IMR-90 (cell line): ENCODE measurements around the gene XAB2. TPM values are rescaled to one million over a fixed set of nuclear protein-coding genes. Genes with fewer than 3 reads are reported as not detected.
A peak's percentile ranks its signal among the peaks of the same experiment; 100 is the strongest.

Source experiments
- ATAC-seq: fragments of 200-7000 bp; cut with Tn5 transposase; 2 replicates; pipeline ENCODE4 v1.9.1; 2020; ENCODE audit warnings: low read depth, mild to moderate bottlenecking, moderate library complexity
- BruUV-seq: library from RNA; stranded (reverse); fragments of 400-500 nt; replicated peaks from 2 replicates; lab custom pipeline; 2021; lab: Mats Ljungman, UMichigan
- CTCF ChIA-PET: fragments of 300-600 bp; formaldehyde crosslinking; extraction: SDS; loops from one replicate; lab custom pipeline; 2021; ENCODE audit warnings: antibody characterized with exemption; lab: Yijun Ruan, JAX
- POLR2A ChIA-PET: fragments of 300-600 bp; sonication (Branson Sonifier 250); formaldehyde crosslinking; loops from one replicate; lab custom pipeline; 2022; ENCODE audit warnings: antibody characterized with exemption; ENCODE audit not compliant: unreplicated experiment; lab: Charles Lee
- DNase-seq: peaks from one replicate; pipeline ENCODE4 v3.0.0; 2013
- H2AFZ ChIP-seq: replicated peaks from 2 replicates; pipeline ENCODE3; 2013; ENCODE audit warnings: low read length, mild to moderate bottlenecking; ENCODE audit not compliant: poor library complexity
- H2AK5ac ChIP-seq: 2 replicates; pipeline ENCODE4 v1.6.1; 2013; ENCODE audit warnings: low read depth, low read length, inconsistent platforms
- H2AK9ac ChIP-seq: replicated peaks from 2 replicates; pipeline ENCODE3; 2013; ENCODE audit warnings: mild to moderate bottlenecking, low read depth, low read length, moderate library complexity; ENCODE audit not compliant: poor library complexity
- H2BK120ac ChIP-seq: 2 replicates; pipeline ENCODE4 v1.6.1; 2013; ENCODE audit warnings: low read depth, low read length, inconsistent platforms
- H2BK15ac ChIP-seq: 3 replicates; pipeline ENCODE4 v1.6.1; 2013; ENCODE audit warnings: low read depth, low read length, inconsistent platforms
- H2BK20ac ChIP-seq: 2 replicates; pipeline ENCODE4 v1.6.1; 2013; ENCODE audit warnings: low read depth, mild to moderate bottlenecking, inconsistent platforms, low read length, moderate library complexity
- H2BK5ac ChIP-seq: 2 replicates; pipeline ENCODE4 v1.6.1; 2013; ENCODE audit warnings: mild to moderate bottlenecking, low read depth, low read length, inconsistent platforms; ENCODE audit not compliant: poor library complexity, severe bottlenecking
- H3K14ac ChIP-seq: replicated peaks from 2 replicates; pipeline ENCODE4 v1.6.1; 2013; ENCODE audit warnings: low read depth, low read length, inconsistent platforms
- H3K18ac ChIP-seq: 2 replicates; pipeline ENCODE4 v1.6.1; 2013; ENCODE audit warnings: low read depth, low read length, control low read depth
- H3K23ac ChIP-seq: 2 replicates; pipeline ENCODE4 v1.6.1; 2013; ENCODE audit warnings: low read depth, low read length, inconsistent platforms
- H3K27ac ChIP-seq: 2 replicates; pipeline ENCODE4 v1.5.1; 2013; ENCODE audit warnings: mild to moderate bottlenecking, control low read depth, low read length; ENCODE audit not compliant: insufficient read depth
- H3K27me3 ChIP-seq: 2 replicates; pipeline ENCODE4 v1.6.1; 2013; ENCODE audit warnings: low read length; ENCODE audit not compliant: control insufficient read depth, insufficient read depth
- H3K36me3 ChIP-seq: 2 replicates; pipeline ENCODE4 v1.6.1; 2013; ENCODE audit warnings: low read length, mixed read lengths; ENCODE audit not compliant: control insufficient read depth, insufficient read depth
- H3K4ac ChIP-seq: 2 replicates; pipeline ENCODE4 v1.6.1; 2013; ENCODE audit warnings: low read depth, low read length, inconsistent platforms
- H3K4me1 ChIP-seq: 2 replicates; pipeline ENCODE4 v1.6.1; 2013; ENCODE audit warnings: low read length, mixed read lengths; ENCODE audit not compliant: control insufficient read depth, insufficient read depth
- H3K4me2 ChIP-seq: 2 replicates; pipeline ENCODE4 v1.6.1; 2013; ENCODE audit warnings: low read depth, mild to moderate bottlenecking, control low read depth, low read length, moderate library complexity
- H3K4me3 ChIP-seq: 2 replicates; pipeline ENCODE4 v1.5.1; 2013; ENCODE audit warnings: low read depth, mild to moderate bottlenecking, control low read depth, low read length, moderate library complexity; ENCODE audit not compliant: insufficient read depth
- H3K56ac ChIP-seq: 2 replicates; pipeline ENCODE4 v1.6.1; 2013; ENCODE audit warnings: low read length, inconsistent platforms; ENCODE audit not compliant: insufficient read depth; ENCODE audit errors: extremely low read depth
- H3K79me1 ChIP-seq, 2 experiments: 2 replicates each; pipeline ENCODE4 v1.6.1; 2013; ENCODE audit warnings: low read length in 2 of 2, inconsistent platforms in 1 of 2, low read depth in 1 of 2
- H3K9ac ChIP-seq: 2 replicates; pipeline ENCODE4 v1.6.1; 2013; ENCODE audit warnings: low read depth, low read length, control low read depth
- H3K9me1 ChIP-seq: 2 replicates; pipeline ENCODE4 v1.6.1; 2013; ENCODE audit warnings: low read length, inconsistent platforms; ENCODE audit not compliant: insufficient read depth
- H3K9me3 ChIP-seq: 2 replicates; pipeline ENCODE4 v1.6.1; 2013; ENCODE audit warnings: low read length; ENCODE audit not compliant: control insufficient read depth, insufficient read depth
- H4K20me1 ChIP-seq: 2 replicates; pipeline ENCODE4 v1.6.1; 2013; ENCODE audit warnings: low read length, inconsistent platforms; ENCODE audit not compliant: insufficient read depth
- H4K5ac ChIP-seq: 2 replicates; pipeline ENCODE4 v1.6.1; 2013; ENCODE audit warnings: mild to moderate bottlenecking, low read depth, low read length, control low read depth
- H4K8ac ChIP-seq, 2 experiments: 2 replicates each; pipeline ENCODE4 v1.6.1; 2013; ENCODE audit warnings: low read depth in 2 of 2, low read length in 2 of 2, control low read depth in 1 of 2, inconsistent platforms in 1 of 2
- H4K91ac ChIP-seq: 2 replicates; pipeline ENCODE4 v1.6.1; 2013; ENCODE audit warnings: low read depth, low read length, inconsistent platforms; ENCODE audit not compliant: insufficient read depth
- CEBPB ChIP-seq: IDR thresholded peaks from 2 replicates; pipeline ENCODE4 v1.6.1; 2012; ENCODE audit warnings: low read depth, low read length, improper control_type of control experiment
- CHD1 ChIP-seq: IDR thresholded peaks from 2 replicates; pipeline ENCODE4 v1.6.1; 2012; ENCODE audit warnings: low read depth, low read length, improper control_type of control experiment
- CTCF ChIP-seq: conservative IDR thresholded peaks from 2 replicates; pipeline ENCODE4 v1.5.1; 2012; ENCODE audit warnings: mild to moderate bottlenecking, low read depth, low read length, improper control_type of control experiment
- ELK1 ChIP-seq: fragments of 150-350 bp; IDR thresholded peaks from 2 replicates; pipeline ENCODE4 v1.6.1; 2016; ENCODE audit warnings: low read depth, mild to moderate bottlenecking, low read length, moderate library complexity, borderline replicate concordance
- MAFK ChIP-seq: IDR thresholded peaks from 2 replicates; pipeline ENCODE4 v1.6.1; 2012; ENCODE audit warnings: low read depth, low read length, improper control_type of control experiment
- NFE2L2 ChIP-seq: fragments of 150-350 bp; IDR thresholded peaks from 2 replicates; pipeline ENCODE4 v1.6.1; 2016; ENCODE audit warnings: low read depth, mild to moderate bottlenecking, low read length
- POLR2A ChIP-seq: IDR thresholded peaks from 2 replicates; pipeline ENCODE4 v1.6.1; 2012; ENCODE audit warnings: mild to moderate bottlenecking, low read depth, low read length
- RAD21 ChIP-seq: IDR thresholded peaks from 2 replicates; pipeline ENCODE4 v1.6.1; 2012; ENCODE audit warnings: low read length, improper control_type of control experiment
- RFX5 ChIP-seq: IDR thresholded peaks from 2 replicates; pipeline ENCODE4 v1.8.0; 2012; ENCODE audit warnings: low read depth, mild to moderate bottlenecking, low read length, moderate library complexity
- SMC3 ChIP-seq: fragments of 150-350 bp; IDR thresholded peaks from 2 replicates; pipeline ENCODE4 v1.6.1; 2016; ENCODE audit warnings: low read depth, mild to moderate bottlenecking, antibody characterized with exemption, low read length, moderate library complexity
- USF2 ChIP-seq: fragments of 150-350 bp; IDR thresholded peaks from 2 replicates; pipeline ENCODE4 v1.6.1; 2017; ENCODE audit warnings: mild to moderate bottlenecking, antibody characterized with exemption, low read length, low read depth
- WGBS, 2 experiments: methylation state at CpG; one replicate each; pipeline versions ENCODE4 v1.1.5 to v1.1.7; 2013; ENCODE audit warnings: missing lambda C conversion rate in 2 of 2; ENCODE audit not compliant: insufficient read length in 1 of 2; ENCODE audit errors: extremely low coverage in 2 of 2; 5-methylcytosine and 5-hydroxymethylcytosine counted together
- dilution Hi-C: fragments of 300-500 bp; cut with HindIII; formaldehyde crosslinking; loops from one replicate; pipeline ENCODE4 v1.14.3; 2018; ENCODE audit warnings: low sequenced_read_pairs; ENCODE audit not compliant: unreplicated experiment
- in situ Hi-C: fragments of 300-500 bp; cut with MboI; formaldehyde crosslinking; loops from 3 replicates; pipeline ENCODE4 v1.14.3; 2019; ENCODE audit warnings: low sequenced_read_pairs, inconsistent platforms, mixed read lengths
- intact Hi-C: fragments of 100-400 bp; cut with micrococcal nuclease; formaldehyde crosslinking; loops from 2 replicates; pipeline ENCODE4 v1.10.0; 2022
- polyA plus RNA-seq, 3 experiments: library from polyadenylated mRNA; depleted of rRNA; stranded (reverse); fragments of >200 nt; gene quantifications; 2 replicates each; pipeline ENCODE4 v1.2.3, GENCODE V29; 2012; ENCODE audit warnings: low replicate concordance in 1 of 3
- total RNA-seq: library from RNA; depleted of rRNA; stranded (reverse); fragments of >200 nt; gene quantifications from 2 replicates; pipeline ENCODE4 v1.2.3, GENCODE V29; 2012

The XAB2 gene
- total and polyA plus RNA-seq, 2 of the 4 experiments (the other 2 are of a cell fraction), result 29.9 to 34.4 TPM

- H4K5ac ChIP-seq, result no peak within 1 kb of the TSS
- H3K9me3 ChIP-seq, result peaks cover 4% of the 10 kb centered on the region; the same call in 1 of the 2 replicates
- dilution Hi-C loops (no loop called here), in situ Hi-C loops (no loop called here), intact Hi-C loops (no loop called here)
- peak within 1 kb of the TSS; percentile 63 for H2AFZ ChIP-seq
- no peaks in the 10 kb centered on the region for H3K36me3 ChIP-seq
- peaks cover 3% of the 10 kb centered on the region for H3K9me1 ChIP-seq
- H2AK5ac ChIP-seq, result no peak within 1 kb of the TSS
- H3K14ac ChIP-seq, result no peak within 1 kb of the TSS
- no peak within 1 kb of the TSS for H3K9ac ChIP-seq
- no peak within 1 kb of the TSS for H3K4ac ChIP-seq
- H3K23ac ChIP-seq, result no peak within 1 kb of the TSS
- no peak within 1 kb of the TSS for H4K8ac ChIP-seq
- H2BK5ac ChIP-seq, result no peak within 1 kb of the TSS
- no peak within 1 kb of the TSS for H3K18ac ChIP-seq
- no peak within 1 kb of the TSS for H3K27ac ChIP-seq
- BruUV-seq, result no TSS peak
- H3K79me1 ChIP-seq, result peaks cover 0 to 11% of the 10 kb centered on the region in 2 experiments; a peak in 3 of 4 replicates
- no CpG with 5 or more reads among the region's 10 CpGs for WGBS, 2 experiments
- TF ChIP-seq MAFK (no peak), RAD21 (no peak), CHD1 (no peak), SMC3 (no peak), NFE2L2 (no peak), RFX5 (no peak), POLR2A (no peak), USF2 (no peak), CEBPB (no peak), CTCF (no peak), ELK1 (no peak)
- H4K91ac ChIP-seq, result no peak within 1 kb of the TSS
- H3K4me1 ChIP-seq, result peaks cover 2% of the 10 kb centered on the region; the same call in 1 of the 2 replicates
- H2BK20ac ChIP-seq, result no peak within 1 kb of the TSS
- H3K4me2 ChIP-seq, result no peak within 1 kb of the TSS
- no peak for ATAC-seq
- peaks cover 2% of the 10 kb centered on the region; the same call in 1 of the 2 replicates for H4K20me1 ChIP-seq
- no peak within 1 kb of the TSS for H2BK15ac ChIP-seq
- H3K27me3 ChIP-seq, result peaks cover 19% of the 10 kb centered on the region
- POLR2A ChIA-PET, result no interaction called here
- no peak for DNase-seq
- peak within 1 kb of the TSS; percentile 37 for H2AK9ac ChIP-seq
- H3K4me3 ChIP-seq, result no peak within 1 kb of the TSS
- no peak within 1 kb of the TSS for H3K56ac ChIP-seq
- H2BK120ac ChIP-seq, result no peak within 1 kb of the TSS
- CTCF ChIA-PET, result no interaction called here
These were observed 47.5 kb upstream of the XAB2 start, which contains the start of gene MCEMP1 for GRCh38 chr19:7676854-7677253. MCEMP1 (plus strand) TSS chr19:7677090; CDS start chr19:7677121, 31 bp downstream.
